SK-N-MC (cell line): ENCODE measurements around the gene ERBB4.

ENCODE experiments used
- EZH2 ChIP-seq: fragments of 200-600 bp; sonication (generic); IDR thresholded peaks from one replicate; pipeline ENCODE4 v1.6.1; 2017; ENCODE audit warnings: antibody characterized with exemption
- FOXP2 ChIP-seq: optimal IDR thresholded peaks from 2 replicates; pipeline ENCODE3; 2011; ENCODE audit warnings: mild to moderate bottlenecking, moderate library complexity; ENCODE audit not compliant: insufficient read depth; ENCODE audit errors: extremely low read length, control extremely low read depth
- POLR2AphosphoS5 ChIP-seq: IDR thresholded peaks from 2 replicates; pipeline ENCODE4 v1.6.1; 2012; ENCODE audit warnings: mild to moderate bottlenecking, low read depth, low read length, borderline replicate concordance

GRCh38 chr2:211407076-211407475, 1131.5 kb downstream of the ERBB4 start:
- TF ChIP-seq EZH2 (no peak), POLR2AphosphoS5 (no peak), FOXP2 (no peak)
